ENCODE measurements around the gene GNB4. TPM values are rescaled to one million over a fixed set of nuclear protein-coding genes. Genes with fewer than 3 reads are reported as not detected.

Gene GNB4
- total RNA-seq, 1 donor from 2014 or later, result 85.7 TPM

- H3K4me1 ChIP-seq (ENCODE audit: insufficient read depth, low read length), result peaks cover 15% of the 10 kb centered on the region
- no peaks in the 10 kb centered on the region for H3K36me3 Mint-ChIP-seq (ENCODE audit: low read depth, unreplicated experiment)
- H4K20me1 ChIP-seq (ENCODE audit: insufficient read depth, low read length), result peaks cover 5% of the 10 kb centered on the region
- no peak overlapping the region for H2AFZ ChIP-seq (ENCODE audit: low read depth, low read length)
- FAIRE-seq (no peak), DNase-seq (ENCODE audit: low read depth) (no peak)
- H3K27ac Mint-ChIP-seq (ENCODE audit: unreplicated experiment), result no peak overlapping the region
- TF ChIP-seq EZH2 (IDR thresholded peaks at IDR 0.05; ENCODE audit: insufficient read depth, low read length), result no peak
- TF ChIP-seq CTCF (IDR thresholded peaks at IDR 0.05; ENCODE audit: insufficient read depth, low read depth, low read length), result no peak
- peaks cover 20% of the 10 kb centered on the region for H3K79me2 ChIP-seq (ENCODE audit: insufficient read depth, low read length)
- no peak overlapping the region for H3K9ac ChIP-seq (ENCODE audit: low read length)
- H3K27me3 ChIP-seq (ENCODE audit: insufficient read depth, low read length), result peaks cover 2% of the 10 kb centered on the region
- no peak overlapping the region for H3K4me3 ChIP-seq (ENCODE audit: insufficient read depth, low read depth, low read length)
- H3K27me3 Mint-ChIP-seq (ENCODE audit: low read depth, unreplicated experiment), result peaks cover 2% of the 10 kb centered on the region
- H3K27ac ChIP-seq (ENCODE audit: low read depth, low read length), result no peak overlapping the region
- no peaks in the 10 kb centered on the region for H3K36me3 ChIP-seq (ENCODE audit: insufficient read depth, low read length)
- peaks cover 23% of the 10 kb centered on the region for H3K4me1 Mint-ChIP-seq (ENCODE audit: low read depth, unreplicated experiment)
- H3K9me3 Mint-ChIP-seq (ENCODE audit: unreplicated experiment), result no peaks in the 10 kb centered on the region
- no peak overlapping the region for H3K4me3 Mint-ChIP-seq (ENCODE audit: unreplicated experiment)
- no peaks in the 10 kb centered on the region for H3K9me3 ChIP-seq (ENCODE audit: insufficient read depth, low read depth, low read length)
- no peak overlapping the region for H3K4me2 ChIP-seq (ENCODE audit: low read length)
These were observed 2.7 kb upstream of the GNB4 start for GRCh38 chr3:179453967-179454366.

GRCh38 chr3:179452872-179453271 is 1.6 kb upstream of the GNB4 start:
- TF ChIP-seq CTCF (IDR thresholded peaks at IDR 0.05; ENCODE audit: insufficient read depth, low read depth, low read length), result no peak
- TF ChIP-seq EZH2 (IDR thresholded peaks at IDR 0.05; ENCODE audit: insufficient read depth, low read length), result no peak
- no peak overlapping the region for H3K27ac ChIP-seq (ENCODE audit: low read depth, low read length)
- H3K79me2 ChIP-seq (ENCODE audit: insufficient read depth, low read length), result peaks cover 31% of the 10 kb centered on the region
- Mint-ChIP-seq H3K4me3 (ENCODE audit: unreplicated experiment) (no peak overlapping the region), H3K36me3 (ENCODE audit: low read depth, unreplicated experiment) (no peaks in the 10 kb centered on the region), H3K4me1 (ENCODE audit: low read depth, unreplicated experiment) (peaks cover 25% of the 10 kb centered on the region), H3K9me3 (ENCODE audit: unreplicated experiment) (no peaks in the 10 kb centered on the region), H3K27me3 (ENCODE audit: low read depth, unreplicated experiment) (peaks cover 2% of the 10 kb centered on the region), H3K27ac (ENCODE audit: unreplicated experiment) (no peak overlapping the region)
- DNase-seq (ENCODE audit: low read depth) (no peak), FAIRE-seq (no peak)
- H3K9me3 ChIP-seq (ENCODE audit: insufficient read depth, low read depth, low read length), result no peaks in the 10 kb centered on the region
- peaks cover 16% of the 10 kb centered on the region for H3K4me1 ChIP-seq (ENCODE audit: insufficient read depth, low read length)
- H2AFZ ChIP-seq (ENCODE audit: low read depth, low read length), result no peak overlapping the region
- no peak overlapping the region for H3K9ac ChIP-seq (ENCODE audit: low read length)
- peak overlapping the region; percentile 95 for H3K4me2 ChIP-seq (ENCODE audit: low read length)
- peaks cover 13% of the 10 kb centered on the region for H4K20me1 ChIP-seq (ENCODE audit: insufficient read depth, low read length)
- no peaks in the 10 kb centered on the region for H3K36me3 ChIP-seq (ENCODE audit: insufficient read depth, low read length)
- no peak overlapping the region for H3K4me3 ChIP-seq (ENCODE audit: insufficient read depth, low read depth, low read length)
- H3K27me3 ChIP-seq (ENCODE audit: insufficient read depth, low read length), result no peaks in the 10 kb centered on the region

GRCh38 chr3:179452176-179452564 is 900 bp upstream of the GNB4 start:
- H3K4me3 ChIP-seq (ENCODE audit: insufficient read depth, low read depth, low read length), result peak overlapping the region; percentile 82
- H3K27me3 ChIP-seq (ENCODE audit: insufficient read depth, low read length), result no peaks in the 10 kb centered on the region
- FAIRE-seq (no peak), DNase-seq (ENCODE audit: low read depth) (peak; percentile 66)
- peak overlapping the region; percentile 89 for H3K27ac ChIP-seq (ENCODE audit: low read depth, low read length)
- peak overlapping the region; percentile 95 for H3K9ac ChIP-seq (ENCODE audit: low read length)
- H4K20me1 ChIP-seq (ENCODE audit: insufficient read depth, low read length), result peaks cover 20% of the 10 kb centered on the region
- H3K36me3 ChIP-seq (ENCODE audit: insufficient read depth, low read length), result no peaks in the 10 kb centered on the region
- peak overlapping the region; percentile 78 for H2AFZ ChIP-seq (ENCODE audit: low read depth, low read length)
- H3K79me2 ChIP-seq (ENCODE audit: insufficient read depth, low read length), result peaks cover 38% of the 10 kb centered on the region
- no peaks in the 10 kb centered on the region for H3K9me3 ChIP-seq (ENCODE audit: insufficient read depth, low read depth, low read length)
- Mint-ChIP-seq H3K9me3 (ENCODE audit: unreplicated experiment) (no peaks in the 10 kb centered on the region), H3K27me3 (ENCODE audit: low read depth, unreplicated experiment) (peaks cover 2% of the 10 kb centered on the region), H3K27ac (ENCODE audit: unreplicated experiment) (peak overlapping the region; percentile 89), H3K4me1 (ENCODE audit: low read depth, unreplicated experiment) (peaks cover 28% of the 10 kb centered on the region), H3K36me3 (ENCODE audit: low read depth, unreplicated experiment) (no peaks in the 10 kb centered on the region), H3K4me3 (ENCODE audit: unreplicated experiment) (peak overlapping the region; percentile 87)
- peaks cover 16% of the 10 kb centered on the region for H3K4me1 ChIP-seq (ENCODE audit: insufficient read depth, low read length)
- H3K4me2 ChIP-seq (ENCODE audit: low read length), result peak overlapping the region; percentile 95
- no peak for TF ChIP-seq CTCF (IDR thresholded peaks at IDR 0.05; ENCODE audit: insufficient read depth, low read depth, low read length)
- no peak for TF ChIP-seq EZH2 (IDR thresholded peaks at IDR 0.05; ENCODE audit: insufficient read depth, low read length)

Data from astrocyte (in vitro differentiated cells and primary cell).